ENCODE data around the gene CYTH4.

The CYTH4 gene

DNA sequence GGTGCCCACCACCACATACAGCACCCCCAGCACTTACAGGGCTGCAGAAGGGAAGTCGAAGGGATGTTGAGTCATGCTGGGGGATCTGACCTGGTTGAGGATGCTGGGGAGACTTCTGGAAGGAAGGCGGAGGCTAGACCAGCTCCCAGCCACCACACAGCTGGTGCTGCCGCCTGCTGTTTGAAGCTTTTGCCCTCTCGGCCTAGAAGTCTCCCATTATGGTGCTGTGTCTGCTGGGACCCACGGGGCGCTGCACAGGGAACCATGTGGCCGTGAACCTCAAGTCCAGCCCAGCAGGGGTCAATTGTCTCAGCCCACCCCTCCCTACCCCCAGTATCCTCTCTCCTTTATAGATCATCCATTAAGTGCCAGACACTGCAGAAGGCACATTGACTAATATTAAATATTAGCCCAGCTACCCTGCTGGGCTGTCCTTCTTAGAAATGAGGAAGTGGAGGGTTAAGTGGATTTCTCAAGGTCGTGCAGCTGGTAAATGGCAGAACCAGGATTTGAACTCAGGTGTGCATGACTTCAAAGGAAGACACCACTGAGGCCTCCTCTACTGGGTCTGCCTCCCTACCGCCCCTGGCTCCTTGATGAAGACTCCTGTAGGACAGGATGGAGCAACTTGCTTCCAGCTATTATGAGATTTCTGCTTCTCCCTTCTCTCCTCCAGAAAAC lies 49.7 kb downstream of the CYTH4 start:
- no peaks in the 10 kb centered on the region for H3K36me3 ChIP-seq
- no peak overlapping the region for H3K4me3 ChIP-seq (ENCODE audit: low read depth, low read length)
- no peak for DNase-seq
- H3K27me3 ChIP-seq (ENCODE audit: insufficient read depth, low read depth, severe bottlenecking), result no peaks in the 10 kb centered on the region
- H3K9me3 ChIP-seq (ENCODE audit: severe bottlenecking), result no peaks in the 10 kb centered on the region
- TF ChIP-seq, protein P1, sequence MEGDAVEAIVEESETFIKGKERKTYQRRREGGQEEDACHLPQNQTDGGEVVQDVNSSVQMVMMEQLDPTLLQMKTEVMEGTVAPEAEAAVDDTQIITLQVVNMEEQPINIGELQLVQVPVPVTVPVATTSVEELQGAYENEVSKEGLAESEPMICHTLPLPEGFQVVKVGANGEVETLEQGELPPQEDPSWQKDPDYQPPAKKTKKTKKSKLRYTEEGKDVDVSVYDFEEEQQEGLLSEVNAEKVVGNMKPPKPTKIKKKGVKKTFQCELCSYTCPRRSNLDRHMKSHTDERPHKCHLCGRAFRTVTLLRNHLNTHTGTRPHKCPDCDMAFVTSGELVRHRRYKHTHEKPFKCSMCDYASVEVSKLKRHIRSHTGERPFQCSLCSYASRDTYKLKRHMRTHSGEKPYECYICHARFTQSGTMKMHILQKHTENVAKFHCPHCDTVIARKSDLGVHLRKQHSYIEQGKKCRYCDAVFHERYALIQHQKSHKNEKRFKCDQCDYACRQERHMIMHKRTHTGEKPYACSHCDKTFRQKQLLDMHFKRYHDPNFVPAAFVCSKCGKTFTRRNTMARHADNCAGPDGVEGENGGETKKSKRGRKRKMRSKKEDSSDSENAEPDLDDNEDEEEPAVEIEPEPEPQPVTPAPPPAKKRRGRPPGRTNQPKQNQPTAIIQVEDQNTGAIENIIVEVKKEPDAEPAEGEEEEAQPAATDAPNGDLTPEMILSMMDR (IDR thresholded peaks at IDR 0.05; ENCODE audit: low read depth, low read length), result no peak
- no peak overlapping the region for H3K27ac ChIP-seq

DNA sequence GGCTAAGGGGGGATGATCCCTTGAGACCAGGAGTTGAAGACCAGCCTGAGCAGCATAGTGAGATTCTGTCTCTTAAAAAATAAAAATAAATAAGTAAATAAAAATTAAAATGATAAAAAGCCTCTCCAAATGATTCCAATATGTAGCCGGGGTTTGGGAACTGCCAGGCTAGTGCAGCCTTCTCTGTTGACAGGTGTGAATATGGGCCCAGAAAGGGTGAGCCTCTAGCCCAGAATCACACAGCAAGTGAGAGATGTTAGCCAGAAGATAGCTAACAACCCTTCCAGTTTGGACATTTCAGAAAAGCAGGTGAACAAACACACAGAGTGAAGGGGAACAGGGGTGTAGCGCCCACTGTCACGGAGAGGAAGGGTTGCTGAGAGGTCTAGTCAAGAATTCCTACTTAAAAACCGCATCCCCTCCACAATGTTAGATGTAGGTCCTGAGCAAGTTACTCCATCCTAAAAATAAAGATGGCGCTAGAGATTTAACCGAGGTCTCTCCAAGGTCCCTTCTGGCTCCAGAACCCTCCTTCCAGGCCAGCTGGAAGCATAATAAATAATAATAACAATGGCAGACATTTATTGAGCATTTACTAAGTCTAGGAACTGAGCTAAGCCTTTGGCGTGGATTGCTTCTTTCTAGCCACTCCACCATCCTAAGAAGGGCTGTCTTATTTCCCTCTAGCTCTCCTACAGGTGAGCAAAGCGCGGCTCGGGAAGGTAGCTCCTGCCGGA lies 51.6 kb downstream of the CYTH4 start:
- no peaks in the 10 kb centered on the region for H3K36me3 ChIP-seq
- no peak overlapping the region for H3K27ac ChIP-seq
- TF ChIP-seq, protein P1 (IDR thresholded peaks at IDR 0.05; ENCODE audit: low read depth, low read length), result no peak
- H3K9me3 ChIP-seq (ENCODE audit: severe bottlenecking), result no peaks in the 10 kb centered on the region
- no peak for DNase-seq
- no peaks in the 10 kb centered on the region for H3K27me3 ChIP-seq (ENCODE audit: insufficient read depth, low read depth, severe bottlenecking)
- no peak overlapping the region for H3K4me3 ChIP-seq (ENCODE audit: low read depth, low read length)

DNA sequence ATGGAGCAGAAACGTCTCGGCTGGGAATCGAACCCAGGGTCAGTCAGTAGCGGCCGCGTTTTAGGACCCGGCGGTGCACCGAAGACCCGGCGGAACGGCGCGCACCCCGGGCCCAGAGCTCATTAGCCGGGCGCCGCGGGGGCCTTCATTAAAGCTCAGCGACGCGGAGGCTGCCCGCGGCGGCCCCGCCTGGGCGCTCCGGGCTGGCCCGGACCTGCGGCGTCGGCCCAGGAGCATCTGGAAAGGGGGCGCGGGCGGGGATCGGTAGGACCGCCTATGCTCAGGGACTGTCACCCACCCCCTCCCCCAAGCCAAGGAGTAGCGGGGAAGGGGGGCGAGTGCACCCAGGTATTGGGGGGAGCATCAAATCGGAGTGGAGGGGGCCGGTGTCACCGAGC lies 52.2 kb downstream of the CYTH4 start:
- H3K36me3 ChIP-seq, result no peaks in the 10 kb centered on the region
- TF ChIP-seq, protein P1 (IDR thresholded peaks at IDR 0.05; ENCODE audit: low read depth, low read length), result no peak
- no peak for DNase-seq
- H3K27ac ChIP-seq, result no peak overlapping the region
- no peaks in the 10 kb centered on the region for H3K27me3 ChIP-seq (ENCODE audit: insufficient read depth, low read depth, severe bottlenecking)
- H3K4me3 ChIP-seq (ENCODE audit: low read depth, low read length), result no peak overlapping the region
- H3K9me3 ChIP-seq (ENCODE audit: severe bottlenecking), result no peaks in the 10 kb centered on the region

DNA sequence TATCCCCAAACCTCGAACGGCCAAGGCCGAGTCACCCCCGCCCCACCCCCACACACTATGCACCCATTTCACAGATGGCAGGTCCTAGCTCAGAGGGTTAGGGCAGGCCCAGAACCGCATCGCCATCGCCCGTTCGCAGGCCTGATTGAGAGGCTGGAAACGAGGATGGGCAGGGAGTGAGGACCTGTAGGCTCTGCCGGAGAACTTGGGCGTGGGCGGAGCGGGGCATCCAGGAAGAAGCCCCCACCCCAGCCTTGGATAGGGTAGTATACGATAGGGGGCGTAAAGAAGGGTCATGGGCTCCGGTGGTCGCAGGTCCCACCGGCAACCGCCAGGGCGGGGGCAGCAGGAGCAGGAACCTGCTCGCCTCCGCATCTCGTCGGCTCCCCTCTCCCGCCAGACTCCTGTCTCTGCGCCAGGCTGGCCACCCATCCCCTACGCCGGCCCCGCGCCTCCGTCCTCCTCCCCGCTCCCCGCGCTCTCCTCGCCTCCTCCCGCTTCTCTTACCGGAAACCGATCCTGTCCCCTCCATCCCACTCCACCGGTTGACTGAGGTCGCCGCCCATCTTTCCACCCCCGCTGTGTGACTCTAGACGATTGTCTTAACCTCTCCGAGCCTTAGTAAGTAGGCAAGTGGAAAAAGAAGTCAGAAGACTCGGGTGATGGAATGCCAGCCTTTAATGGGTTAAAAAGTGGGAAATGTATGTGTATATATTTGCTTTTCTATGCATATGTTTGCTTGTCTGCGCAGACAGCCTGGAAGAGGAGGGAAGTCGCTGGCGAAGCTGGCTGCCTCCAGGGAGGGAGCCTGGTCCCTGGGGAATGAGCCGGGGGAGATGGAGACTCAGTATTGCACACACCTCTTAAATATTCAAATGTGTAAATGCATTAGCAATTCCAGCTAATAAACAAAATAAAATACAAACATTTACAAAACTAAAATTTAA lies 52.8 kb downstream of the CYTH4 start:
- no peaks in the 10 kb centered on the region for H3K9me3 ChIP-seq (ENCODE audit: severe bottlenecking)
- H3K4me3 ChIP-seq (ENCODE audit: low read depth, low read length), result no peak overlapping the region
- H3K27me3 ChIP-seq (ENCODE audit: insufficient read depth, low read depth, severe bottlenecking), result no peaks in the 10 kb centered on the region
- no peak overlapping the region for H3K27ac ChIP-seq
- no peak for DNase-seq
- TF ChIP-seq, protein P1 (IDR thresholded peaks at IDR 0.05; ENCODE audit: low read depth, low read length), result no peak
- H3K36me3 ChIP-seq, result no peaks in the 10 kb centered on the region

DNA sequence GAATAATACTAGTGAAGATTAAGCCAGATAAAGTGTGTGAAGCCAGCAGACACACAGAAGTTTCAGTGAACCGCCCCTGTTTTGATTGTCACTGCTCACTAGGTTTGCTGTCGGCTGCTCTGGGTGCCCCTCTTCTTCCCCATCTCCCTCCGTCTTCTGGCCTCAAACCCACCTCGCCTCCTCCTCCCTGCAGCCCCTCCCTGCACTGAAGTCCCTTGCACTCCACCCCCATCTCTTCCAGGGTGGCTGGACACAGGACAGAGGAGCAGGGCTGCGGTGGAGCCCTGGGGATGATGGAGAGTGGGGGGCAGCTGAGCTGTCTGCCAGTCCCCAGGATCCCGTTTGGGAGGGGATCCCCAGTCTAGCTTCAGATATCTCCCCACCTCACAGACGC lies 53.5 kb downstream of the CYTH4 start:
- Histone ChIP-seq H3K36me3 (no peaks in the 10 kb centered on the region), H3K27me3 (ENCODE audit: insufficient read depth, low read depth, severe bottlenecking) (no peaks in the 10 kb centered on the region), H3K9me3 (ENCODE audit: severe bottlenecking) (no peaks in the 10 kb centered on the region), H3K27ac (no peak overlapping the region), H3K4me3 (ENCODE audit: low read depth, low read length) (no peak overlapping the region)
- TF ChIP-seq, protein P1 (IDR thresholded peaks at IDR 0.05; ENCODE audit: low read depth, low read length), result no peak
- DNase-seq, result no peak
